Measurements from ENCODE around the gene POLN. TPM values are rescaled to one million over a fixed set of nuclear protein-coding genes. Genes with fewer than 3 reads are reported as not detected.

Gene POLN
- total RNA-seq, 2 experiments from 2014 or later = 3.3 to 4.0 TPM

GRCh38 chr4:2077537-2078460 lies 164.1 kb downstream of the POLN start:
- DNase-seq = no peak
- Mint-ChIP-seq H3K27ac (no peak overlapping the region), H3K4me3 (no peak overlapping the region), H3K27me3 (no peaks in the 10 kb centered on the region), H3K4me1 (no peaks in the 10 kb centered on the region), H3K36me3 (ENCODE audit: low read depth) (no peaks in the 10 kb centered on the region), H3K9me3 (no peaks in the 10 kb centered on the region)
- CTCF ChIA-PET = no interaction called here
- POLR2A ChIA-PET = no interaction called here

- Mint-ChIP-seq H3K36me3 (ENCODE audit: low read depth) (no peaks in the 10 kb centered on the region), H3K4me1 (no peaks in the 10 kb centered on the region), H3K9me3 (no peaks in the 10 kb centered on the region), H3K27me3 (no peaks in the 10 kb centered on the region), H3K4me3 (no peak overlapping the region), H3K27ac (no peak overlapping the region)
- no peak for DNase-seq
- ChIA-PET CTCF (no interaction called here), POLR2A (no interaction called here)
Observed at GRCh38 chr4:2076908-2077536, 164.9 kb downstream of the POLN start.

GRCh38 chr4:2075987-2076907 lies 165.7 kb downstream of the POLN start:
- Mint-ChIP-seq H3K27me3 (no peaks in the 10 kb centered on the region), H3K9me3 (no peaks in the 10 kb centered on the region), H3K36me3 (ENCODE audit: low read depth) (no peaks in the 10 kb centered on the region), H3K27ac (no peak overlapping the region), H3K4me3 (no peak overlapping the region), H3K4me1 (no peaks in the 10 kb centered on the region)
- ChIA-PET CTCF (no interaction called here), POLR2A (no interaction called here)
- no peak for DNase-seq

- Mint-ChIP-seq H3K36me3 (ENCODE audit: low read depth) (no peaks in the 10 kb centered on the region), H3K27me3 (no peaks in the 10 kb centered on the region), H3K4me1 (no peaks in the 10 kb centered on the region), H3K4me3 (no peak overlapping the region), H3K9me3 (no peaks in the 10 kb centered on the region), H3K27ac (no peak overlapping the region)
- ChIA-PET POLR2A (no interaction called here), CTCF (no interaction called here)
- DNase-seq = no peak
Observed at GRCh38 chr4:2075171-2075986, 166.5 kb downstream of the POLN start.

GRCh38 chr4:2074588-2074987 lies 167.3 kb downstream of the POLN start:
- no peaks in the 10 kb centered on the region for H3K27me3 Mint-ChIP-seq
- ChIA-PET POLR2A (no interaction called here), CTCF (no interaction called here)
- no peaks in the 10 kb centered on the region for H3K4me1 Mint-ChIP-seq
- DNase-seq = no peak
- no peaks in the 10 kb centered on the region for H3K36me3 Mint-ChIP-seq (ENCODE audit: low read depth)
- no peak overlapping the region for H3K27ac Mint-ChIP-seq
- no peaks in the 10 kb centered on the region for H3K9me3 Mint-ChIP-seq
- no peak overlapping the region for H3K4me3 Mint-ChIP-seq

GRCh38 chr4:2073808-2074481 lies 168.0 kb downstream of the POLN start:
- POLR2A ChIA-PET = interaction anchor here (0.8 kb wide), 1 partner anchor 9 kb away, joined by 3 read pairs; no protein-coding TSS in a partner anchor
- no peak overlapping the region for H3K27ac Mint-ChIP-seq
- H3K36me3 Mint-ChIP-seq (ENCODE audit: low read depth) = no peaks in the 10 kb centered on the region
- CTCF ChIA-PET = no interaction called here
- no peak for DNase-seq
- H3K4me1 Mint-ChIP-seq = no peaks in the 10 kb centered on the region
- no peak overlapping the region for H3K4me3 Mint-ChIP-seq
- H3K9me3 Mint-ChIP-seq = no peaks in the 10 kb centered on the region
- H3K27me3 Mint-ChIP-seq = no peaks in the 10 kb centered on the region

- POLR2A ChIA-PET = interaction anchor here (0.8 kb wide), 1 partner anchor 10 kb away, joined by 3 read pairs; no protein-coding TSS in a partner anchor
- no peak for DNase-seq
- H3K4me1 Mint-ChIP-seq = no peaks in the 10 kb centered on the region
- no peaks in the 10 kb centered on the region for H3K27me3 Mint-ChIP-seq
- H3K9me3 Mint-ChIP-seq = no peaks in the 10 kb centered on the region
- H3K4me3 Mint-ChIP-seq = no peak overlapping the region
- no peaks in the 10 kb centered on the region for H3K36me3 Mint-ChIP-seq (ENCODE audit: low read depth)
- H3K27ac Mint-ChIP-seq = no peak overlapping the region
- CTCF ChIA-PET = no interaction called here
Observed at GRCh38 chr4:2072971-2073807, 168.7 kb downstream of the POLN start.

GRCh38 chr4:2071912-2072867 lies 169.7 kb downstream of the POLN start:
- Mint-ChIP-seq H3K27ac (no peak overlapping the region), H3K27me3 (no peaks in the 10 kb centered on the region), H3K4me1 (no peaks in the 10 kb centered on the region), H3K4me3 (no peak overlapping the region), H3K9me3 (no peaks in the 10 kb centered on the region), H3K36me3 (ENCODE audit: low read depth) (no peaks in the 10 kb centered on the region)
- POLR2A ChIA-PET = no interaction called here
- no peak for DNase-seq
- CTCF ChIA-PET = no interaction called here

- no peak overlapping the region for H3K4me3 Mint-ChIP-seq
- H3K27me3 Mint-ChIP-seq = no peaks in the 10 kb centered on the region
- no peak for DNase-seq
- no peaks in the 10 kb centered on the region for H3K36me3 Mint-ChIP-seq (ENCODE audit: low read depth)
- no peaks in the 10 kb centered on the region for H3K9me3 Mint-ChIP-seq
- no peaks in the 10 kb centered on the region for H3K4me1 Mint-ChIP-seq
- ChIA-PET CTCF (no interaction called here), POLR2A (no interaction called here)
- H3K27ac Mint-ChIP-seq = no peak overlapping the region
Observed at GRCh38 chr4:2071252-2071911, 170.5 kb downstream of the POLN start.

GRCh38 chr4:2070421-2071251 lies 171.3 kb downstream of the POLN start:
- Mint-ChIP-seq H3K27ac (no peak overlapping the region), H3K4me1 (no peaks in the 10 kb centered on the region)
- POLR2A ChIA-PET = no interaction called here

More at GRCh38 chr4:2070421-2071251, 171.3 kb downstream of the POLN start:
- Mint-ChIP-seq H3K4me3 (no peak overlapping the region), H3K9me3 (no peaks in the 10 kb centered on the region), H3K36me3 (ENCODE audit: low read depth) (no peaks in the 10 kb centered on the region), H3K27me3 (no peaks in the 10 kb centered on the region)
- CTCF ChIA-PET = no interaction called here
- no peak for DNase-seq

Data from activated CD4-positive, alpha-beta memory T cell treated with anti-CD3 and anti-CD28 coated beads, Interleukin-2, amount 10 ng/mL, durations not matched to agents 7 days and 5 days (primary cell).